ENCODE measurements around the gene CTSF.
A peak's percentile ranks its signal among the peaks of the same experiment; 100 is the strongest.

Gene CTSF

DNA sequence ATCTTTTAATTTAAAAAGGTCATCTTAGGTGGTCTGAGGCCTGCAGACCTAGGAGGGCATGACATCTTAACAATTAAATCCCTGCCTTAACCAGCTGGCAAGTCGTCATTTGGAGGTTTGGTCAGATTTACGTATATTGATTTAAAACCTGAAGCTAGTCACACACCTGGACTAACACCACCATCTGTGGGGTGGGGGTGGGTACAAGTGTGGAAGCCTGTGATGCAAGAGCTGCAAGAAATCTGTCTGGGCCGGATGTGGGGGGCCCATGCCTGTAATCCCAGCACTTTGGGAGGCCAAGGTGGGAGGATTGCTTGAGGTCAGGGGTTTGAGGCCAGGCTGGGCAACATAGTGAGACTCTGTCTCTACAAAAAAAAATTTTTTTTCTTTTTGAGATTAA lies 12.9 kb upstream of the CTSF start:
- Histone ChIP-seq H3K4me3 (ENCODE audit: low read depth in 1 of 2, low read length in 1 of 2) (no peak overlapping the region), H3K36me3 (no peaks in the 10 kb centered on the region), H3K27ac (no peak overlapping the region), H3K4me1 (ENCODE audit: control insufficient read depth in 1 of 2, insufficient read depth in 1 of 2, low read depth in 1 of 2, low read length in 1 of 2) (peaks cover 3 to 6% of the 10 kb centered on the region in 2 experiments), H3K9me3 (no peaks in the 10 kb centered on the region), H3K27me3 (peaks cover 7% of the 10 kb centered on the region)
- TF ChIP-seq, protein P1, sequence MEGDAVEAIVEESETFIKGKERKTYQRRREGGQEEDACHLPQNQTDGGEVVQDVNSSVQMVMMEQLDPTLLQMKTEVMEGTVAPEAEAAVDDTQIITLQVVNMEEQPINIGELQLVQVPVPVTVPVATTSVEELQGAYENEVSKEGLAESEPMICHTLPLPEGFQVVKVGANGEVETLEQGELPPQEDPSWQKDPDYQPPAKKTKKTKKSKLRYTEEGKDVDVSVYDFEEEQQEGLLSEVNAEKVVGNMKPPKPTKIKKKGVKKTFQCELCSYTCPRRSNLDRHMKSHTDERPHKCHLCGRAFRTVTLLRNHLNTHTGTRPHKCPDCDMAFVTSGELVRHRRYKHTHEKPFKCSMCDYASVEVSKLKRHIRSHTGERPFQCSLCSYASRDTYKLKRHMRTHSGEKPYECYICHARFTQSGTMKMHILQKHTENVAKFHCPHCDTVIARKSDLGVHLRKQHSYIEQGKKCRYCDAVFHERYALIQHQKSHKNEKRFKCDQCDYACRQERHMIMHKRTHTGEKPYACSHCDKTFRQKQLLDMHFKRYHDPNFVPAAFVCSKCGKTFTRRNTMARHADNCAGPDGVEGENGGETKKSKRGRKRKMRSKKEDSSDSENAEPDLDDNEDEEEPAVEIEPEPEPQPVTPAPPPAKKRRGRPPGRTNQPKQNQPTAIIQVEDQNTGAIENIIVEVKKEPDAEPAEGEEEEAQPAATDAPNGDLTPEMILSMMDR (IDR thresholded peaks at IDR 0.05): no peak

- H3K27ac ChIP-seq: no peak overlapping the region
- H3K4me3 ChIP-seq (ENCODE audit: low read depth in 1 of 2, low read length in 1 of 2): no peak overlapping the region
- H3K27me3 ChIP-seq: peaks cover 7% of the 10 kb centered on the region
- H3K4me1 ChIP-seq (ENCODE audit: control insufficient read depth in 1 of 2, insufficient read depth in 1 of 2, low read depth in 1 of 2, low read length in 1 of 2): peaks cover 3 to 6% of the 10 kb centered on the region in 2 experiments
- TF ChIP-seq, protein P1 (IDR thresholded peaks at IDR 0.05): no peak
- H3K36me3 ChIP-seq: no peaks in the 10 kb centered on the region
- H3K9me3 ChIP-seq: no peaks in the 10 kb centered on the region
Observed at GRCh38 chr11:66580803-66581202, 12.4 kb upstream of the CTSF start.

- no peak overlapping the region for H3K27ac ChIP-seq
- H3K9me3 ChIP-seq: no peaks in the 10 kb centered on the region
- H3K36me3 ChIP-seq: no peaks in the 10 kb centered on the region
- TF ChIP-seq, protein P1 (IDR thresholded peaks at IDR 0.05): peak; percentile 80
- peaks cover 3 to 6% of the 10 kb centered on the region in 2 experiments for H3K4me1 ChIP-seq (ENCODE audit: control insufficient read depth in 1 of 2, insufficient read depth in 1 of 2, low read depth in 1 of 2, low read length in 1 of 2)
- no peak overlapping the region for H3K4me3 ChIP-seq (ENCODE audit: low read depth in 1 of 2, low read length in 1 of 2)
- H3K27me3 ChIP-seq: peaks cover 4% of the 10 kb centered on the region
Observed at GRCh38 chr11:66579017-66579606, 10.7 kb upstream of the CTSF start.

DNA sequence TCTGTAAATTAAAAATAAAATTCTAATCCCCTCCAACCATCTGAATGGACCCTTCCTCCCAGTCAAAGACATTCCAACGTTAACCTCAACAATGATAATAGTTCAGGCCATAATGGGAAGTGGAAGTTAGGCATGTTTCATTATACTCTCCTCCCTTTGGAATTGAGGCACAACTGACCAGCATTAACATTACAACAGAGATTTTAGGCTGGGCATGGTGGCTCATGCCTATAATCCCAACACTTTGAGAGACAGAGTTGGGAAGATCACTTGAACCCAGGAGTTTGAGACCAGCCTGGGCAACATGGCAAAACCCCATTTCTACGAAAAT lies 2.4 kb upstream of the CTSF start:
- no peak overlapping the region for H3K27ac ChIP-seq
- H3K4me1 ChIP-seq (ENCODE audit: control insufficient read depth in 1 of 2, insufficient read depth in 1 of 2, low read depth in 1 of 2, low read length in 1 of 2): peaks cover 4 to 5% of the 10 kb centered on the region in 2 experiments
- H3K4me3 ChIP-seq (ENCODE audit: low read depth in 1 of 2, low read length in 1 of 2): no peak overlapping the region
- TF ChIP-seq, protein P1 (IDR thresholded peaks at IDR 0.05): no peak
- H3K36me3 ChIP-seq: no peaks in the 10 kb centered on the region
- no peaks in the 10 kb centered on the region for H3K9me3 ChIP-seq
- H3K27me3 ChIP-seq: peaks cover 57% of the 10 kb centered on the region

GRCh38 chr11:66570079-66570849 lies 1.9 kb upstream of the CTSF start:
- Histone ChIP-seq H3K4me1 (ENCODE audit: control insufficient read depth in 1 of 2, insufficient read depth in 1 of 2, low read depth in 1 of 2, low read length in 1 of 2) (peaks cover 4 to 5% of the 10 kb centered on the region in 2 experiments), H3K9me3 (no peaks in the 10 kb centered on the region), H3K36me3 (no peaks in the 10 kb centered on the region), H3K27me3 (peaks cover 58% of the 10 kb centered on the region), H3K4me3 (ENCODE audit: low read depth in 1 of 2, low read length in 1 of 2) (no peak overlapping the region), H3K27ac (no peak overlapping the region)
- TF ChIP-seq, protein P1 (IDR thresholded peaks at IDR 0.05): no peak
